ENCODE measurements around the gene EPHA8. TPM values are rescaled to one million over a fixed set of nuclear protein-coding genes. Genes with fewer than 3 reads are reported as not detected.

Gene EPHA8
- total RNA-seq, 1 donor from 2014 or later, result not detected

- Histone ChIP-seq H3K4me1 (no peaks in the 10 kb centered on the region), H3K36me3 (peaks cover 29% of the 10 kb centered on the region), H3K4me3 (no peak overlapping the region), H3K27me3 (no peaks in the 10 kb centered on the region), H3K9me3 (no peaks in the 10 kb centered on the region), H3K27ac (peak overlapping the region; percentile 3)
- no peak for ATAC-seq
- no peak for DNase-seq
- TF ChIP-seq CTCF (IDR thresholded peaks at IDR 0.05), result no peak
- intact Hi-C loops (cut with DNase I), result no loop called here
These were observed 33.2 kb upstream of the EPHA8 start for GRCh38 chr1:22529901-22530621.

GRCh38 chr1:22530715-22531114 is 32.6 kb upstream of the EPHA8 start:
- Histone ChIP-seq H3K36me3 (peaks cover 22% of the 10 kb centered on the region), H3K9me3 (no peaks in the 10 kb centered on the region), H3K4me3 (no peak overlapping the region), H3K4me1 (no peaks in the 10 kb centered on the region), H3K27me3 (no peaks in the 10 kb centered on the region), H3K27ac (peak overlapping the region; percentile 3)
- intact Hi-C loops (cut with DNase I), result no loop called here
- no peak for TF ChIP-seq CTCF (IDR thresholded peaks at IDR 0.05)
- ATAC-seq (no peak), DNase-seq (no peak)

GRCh38 chr1:22531251-22531650 is 32.0 kb upstream of the EPHA8 start:
- DNase-seq (no peak), ATAC-seq (no peak)
- Histone ChIP-seq H3K4me3 (no peak overlapping the region), H3K9me3 (no peaks in the 10 kb centered on the region), H3K27ac (no peak overlapping the region), H3K36me3 (peaks cover 19% of the 10 kb centered on the region), H3K4me1 (no peaks in the 10 kb centered on the region), H3K27me3 (no peaks in the 10 kb centered on the region)
- TF ChIP-seq CTCF (IDR thresholded peaks at IDR 0.05), result no peak
- intact Hi-C loops (cut with DNase I), result no loop called here

GRCh38 chr1:22533244-22533895 is 29.9 kb upstream of the EPHA8 start:
- Histone ChIP-seq H3K4me3 (no peak overlapping the region), H3K36me3 (no peaks in the 10 kb centered on the region), H3K27me3 (no peaks in the 10 kb centered on the region), H3K27ac (no peak overlapping the region), H3K4me1 (no peaks in the 10 kb centered on the region), H3K9me3 (no peaks in the 10 kb centered on the region)
- TF ChIP-seq CTCF (IDR thresholded peaks at IDR 0.05), result no peak
- DNase-seq, result no peak
- ATAC-seq, result no peak
- intact Hi-C loops (cut with DNase I), result no loop called here

GRCh38 chr1:22534951-22535350 is 28.3 kb upstream of the EPHA8 start:
- intact Hi-C loops (cut with DNase I), result no loop called here
- no peak for ATAC-seq
- Histone ChIP-seq H3K36me3 (no peaks in the 10 kb centered on the region), H3K4me3 (no peak overlapping the region), H3K4me1 (no peaks in the 10 kb centered on the region), H3K9me3 (no peaks in the 10 kb centered on the region), H3K27me3 (no peaks in the 10 kb centered on the region), H3K27ac (no peak overlapping the region)
- no peak for TF ChIP-seq CTCF (IDR thresholded peaks at IDR 0.05)
- no peak for DNase-seq

Data from upper lobe of right lung (tissue), 1 donor.